ENCODE results near the gene TNIK.

- TF ChIP-seq EP300 (IDR thresholded peaks at IDR 0.05; ENCODE audit: low read depth) = no peak
- no peak for TF ChIP-seq CTCF (IDR thresholded peaks at IDR 0.05)
- TF ChIP-seq POLR2AphosphoS5 (IDR thresholded peaks at IDR 0.05) = no peak
- TF ChIP-seq POLR2A (IDR thresholded peaks at IDR 0.05) = no peak
These were observed 163.0 kb downstream of the TNIK start for GRCh38 chr3:171297207-171297606.
